SK-N-SH (cell line): ENCODE measurements around the gene SCART1. TPM values are rescaled to one million over a fixed set of nuclear protein-coding genes. Genes with fewer than 3 reads are reported as not detected.

Source experiments
- CTCF ChIA-PET: fragments of 300-600, 350-600 bp; formaldehyde crosslinking; extraction: SDS; loops from one replicate; lab custom pipeline; 2021; lab: Yijun Ruan, JAX
- POLR2A ChIA-PET: fragments of 350-600 bp; sonication (Branson Sonifier 250); formaldehyde crosslinking; extraction: SDS; loops from one replicate; lab custom pipeline; 2020; ENCODE audit warnings: antibody characterized with exemption, inconsistent platforms; lab: Yijun Ruan, JAX
- DNase-seq: peaks from one replicate; pipeline ENCODE4 v3.0.0; 2012
- H2AFZ ChIP-seq: fragments of 200-600 bp; sonication (generic); 2 replicates; pipeline ENCODE4 v1.8.1; 2016; ENCODE audit warnings: antibody characterized with exemption, mild to moderate bottlenecking, low read depth
- H3F3A ChIP-seq: fragments of 200-600 bp; sonication (generic); replicated peaks from 2 replicates; pipeline ENCODE3; 2016; ENCODE audit warnings: antibody characterized with exemption, mild to moderate bottlenecking; ENCODE audit not compliant: insufficient read depth
- H3K27ac ChIP-seq, 2 experiments: fragments of 200-500 bp in 1 of 2; fragments of 200-600 bp in 1 of 2; sonication (Bioruptor generic) in 1 of 2; sonication (generic), shearing (Covaris generic) in 1 of 2; 2 replicates each; pipeline versions ENCODE4 v1.5.1 to v1.6.1; 2014 to 2016; ENCODE audit warnings: low read depth in 2 of 2, inconsistent platforms in 1 of 2, low read length in 1 of 2, mild to moderate bottlenecking in 1 of 2, mixed read lengths in 1 of 2
- H3K27me3 ChIP-seq: fragments of 200-600 bp; sonication (generic), shearing (Covaris generic); 2 replicates; pipeline ENCODE4 v1.6.1; 2016; ENCODE audit warnings: mixed run types; ENCODE audit not compliant: insufficient read depth
- H3K36me3 ChIP-seq, 2 experiments: fragments of 200-500 bp in 1 of 2; fragments of 200-600 bp in 1 of 2; sonication (Bioruptor generic) in 1 of 2; sonication (generic) in 1 of 2; replicated peaks in 1 of 2; 2 replicates each; pipeline versions ENCODE3 to v1.5.1; 2014 to 2016; ENCODE audit warnings: low read length in 1 of 2, mild to moderate bottlenecking in 1 of 2; ENCODE audit not compliant: insufficient read depth in 2 of 2, control insufficient read depth in 1 of 2
- H3K4me1 ChIP-seq, 2 experiments: fragments of 200-500 bp in 1 of 2; fragments of 200-600 bp in 1 of 2; sonication (Bioruptor generic) in 1 of 2; sonication (generic), shearing (Covaris generic) in 1 of 2; 2 replicates each; pipeline versions ENCODE4 v1.5.1 to v1.6.1; 2014 to 2016; ENCODE audit warnings: low read depth in 1 of 2, low read length in 1 of 2, mixed run types in 1 of 2; ENCODE audit not compliant: insufficient read depth in 2 of 2, control insufficient read depth in 1 of 2
- H3K4me2 ChIP-seq: fragments of 200-600 bp; sonication (generic), shearing (Covaris generic); 2 replicates; pipeline ENCODE4 v1.6.1; 2017; ENCODE audit warnings: mixed run types
- H3K4me3 ChIP-seq, 2 experiments: fragments of 200-500 bp in 1 of 2; fragments of 200-600 bp in 1 of 2; sonication (Bioruptor generic) in 1 of 2; sonication (generic), shearing (Covaris generic) in 1 of 2; 2 replicates each; pipeline versions ENCODE4 v1.5.1 to v1.8.1; 2014 to 2016; ENCODE audit warnings: low read depth in 2 of 2, inconsistent platforms in 1 of 2, low read length in 1 of 2, mild to moderate bottlenecking in 1 of 2, mixed read lengths in 1 of 2, moderate library complexity in 1 of 2
- H3K79me2 ChIP-seq: fragments of 200-600 bp; sonication (generic); 2 replicates; pipeline ENCODE4 v1.8.1; 2017; ENCODE audit warnings: mild to moderate bottlenecking; ENCODE audit not compliant: insufficient read depth
- H3K9ac ChIP-seq: fragments of 200-600 bp; sonication (generic); 2 replicates; pipeline ENCODE4 v1.6.1; 2017; ENCODE audit warnings: mixed run types
- H3K9me2 ChIP-seq: fragments of 200-600 bp; sonication (generic); 2 replicates; pipeline ENCODE4 v1.6.1; 2017; ENCODE audit warnings: mixed run types
- H3K9me3 ChIP-seq: fragments of 200-600 bp; sonication (generic); 2 replicates; pipeline ENCODE4 v1.6.1; 2017; ENCODE audit warnings: mixed run types, mild to moderate bottlenecking, moderate library complexity
- H4K20me1 ChIP-seq: fragments of 200-600 bp; sonication (generic); 2 replicates; pipeline ENCODE4 v1.6.1; 2017; ENCODE audit warnings: mild to moderate bottlenecking, mixed run types; ENCODE audit not compliant: insufficient read depth
- CHD2 ChIP-seq: fragments of 150-350 bp; IDR thresholded peaks from 2 replicates; pipeline ENCODE4 v1.6.1; 2018; ENCODE audit warnings: low read length; ENCODE audit not compliant: partially characterized antibody
- ELF1 ChIP-seq: IDR thresholded peaks from 2 replicates; pipeline ENCODE4 v1.4.0; 2012
- EZH2phosphoT487 ChIP-seq: fragments of 200-600 bp; sonication (generic); IDR thresholded peaks from 2 replicates; pipeline ENCODE4 v1.6.1; 2017; ENCODE audit warnings: low read depth, mixed run types, mild to moderate bottlenecking, antibody characterized with exemption, moderate library complexity, borderline replicate concordance
- FOSL2 ChIP-seq: IDR thresholded peaks from 2 replicates; pipeline ENCODE4 v1.4.0; 2012; ENCODE audit warnings: low read depth, mild to moderate bottlenecking, moderate library complexity, borderline replicate concordance
- GABPA ChIP-seq: IDR thresholded peaks from 2 replicates; pipeline ENCODE4 v1.4.0; 2012; ENCODE audit warnings: low read depth, mild to moderate bottlenecking
- GATA2 ChIP-seq: sonication (generic); formaldehyde crosslinking; IDR thresholded peaks from 2 replicates; pipeline ENCODE4 v1.5.0; 2020; ENCODE audit warnings: mild to moderate bottlenecking, missing genetic modification reagents
- JUND ChIP-seq: IDR thresholded peaks from 2 replicates; pipeline ENCODE4 v1.4.0; 2012
- MXI1 ChIP-seq: IDR thresholded peaks from 2 replicates; pipeline ENCODE4 v1.6.1; 2012; ENCODE audit warnings: mild to moderate bottlenecking, low read depth, low read length, improper control_type of control experiment
- POLR2AphosphoS5 ChIP-seq: IDR thresholded peaks from 2 replicates; pipeline ENCODE4 v1.6.1; 2012; ENCODE audit warnings: low read depth, low read length
- TCF12 ChIP-seq: IDR thresholded peaks from 2 replicates; pipeline ENCODE4 v1.4.0; 2012
- WGBS: methylation state at CpG from one replicate; pipeline ENCODE4 v1.1.6; 2017; ENCODE audit warnings: low lambda C conversion rate; 5-methylcytosine and 5-hydroxymethylcytosine counted together
- polyA plus RNA-seq, 3 experiments: library from polyadenylated mRNA; depleted of rRNA; stranded (reverse); fragments of >200 nt; gene quantifications; 2 replicates each; pipeline ENCODE4 v1.2.3, GENCODE V29; 2012
- TF ChIP-seq, protein P1 (sequence below): IDR thresholded peaks from 2 replicates; pipeline ENCODE4 v1.4.0; 2012; ENCODE audit warnings: low read depth, borderline replicate concordance
- TF ChIP-seq, protein P2 (sequence below): fragments of 150-350 bp; IDR thresholded peaks from 2 replicates; pipeline ENCODE4 v1.6.1; 2016; ENCODE audit warnings: mild to moderate bottlenecking, low read depth, low read length
- TF ChIP-seq, protein P3 (sequence below): fragments of 150-350 bp; IDR thresholded peaks from 2 replicates; pipeline ENCODE4 v1.6.1; 2017; ENCODE audit warnings: antibody characterized with exemption, low read length, low read depth, borderline replicate concordance
- TF ChIP-seq, protein P4 (sequence below): IDR thresholded peaks from 2 replicates; pipeline ENCODE4; 2012
- TF ChIP-seq, protein P5 (sequence below): IDR thresholded peaks from 2 replicates; pipeline ENCODE4 v1.4.0; 2012; ENCODE audit warnings: low read depth, borderline replicate concordance
- TF ChIP-seq, protein P6 (sequence below): IDR thresholded peaks from 2 replicates; pipeline ENCODE4 v1.6.1; 2012; ENCODE audit warnings: mild to moderate bottlenecking, low read depth, low read length, moderate library complexity

Gene SCART1
- polyA plus RNA-seq, 1 of the 3 experiments (the other 2 are of a cell fraction) = 2.1 TPM

DNA sequence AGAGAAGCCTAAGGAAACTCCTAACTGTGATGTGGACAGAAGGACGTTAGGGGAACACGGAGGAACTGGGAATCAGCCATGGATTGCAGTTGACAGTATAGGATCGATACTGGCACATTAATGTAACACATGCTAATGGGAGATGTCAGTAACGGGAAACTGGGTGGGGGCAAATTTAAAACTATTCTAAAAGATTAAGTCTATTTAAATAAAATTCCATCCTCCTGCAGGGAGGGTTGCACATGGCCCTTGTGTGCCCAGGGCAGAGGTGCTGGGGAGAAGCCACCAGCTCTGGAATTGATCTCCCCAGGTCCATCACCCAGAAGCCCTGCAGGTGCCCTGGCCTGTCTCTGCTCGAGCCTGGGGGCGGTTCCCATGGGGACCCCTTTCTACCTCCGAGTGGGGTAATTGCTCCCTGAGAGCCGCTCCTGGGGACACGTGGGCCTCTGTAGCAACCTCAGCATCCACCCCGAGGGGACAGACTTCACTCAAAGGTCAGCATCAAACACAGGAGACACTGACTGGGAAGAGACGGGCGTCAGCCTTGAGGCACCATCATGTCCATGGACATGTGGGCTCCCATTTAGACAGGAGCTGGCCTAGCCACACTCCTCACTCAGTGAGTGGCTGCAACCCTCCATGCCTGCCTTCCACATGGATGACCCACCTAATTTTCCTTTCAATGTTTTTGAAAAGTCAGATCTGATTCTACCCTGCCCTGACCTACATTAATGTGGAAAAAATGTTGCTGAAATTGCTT, 21.1 kb downstream of the SCART1 start:
- no peak overlapping the region for H3K4me2 ChIP-seq
- H3K4me3 ChIP-seq = no peak overlapping the region
- H3K36me3 ChIP-seq = no peaks in the 10 kb centered on the region
- H3F3A ChIP-seq = no peaks in the 10 kb centered on the region
- no peak for TF ChIP-seq EZH2phosphoT487
- TF ChIP-seq, protein P1, sequence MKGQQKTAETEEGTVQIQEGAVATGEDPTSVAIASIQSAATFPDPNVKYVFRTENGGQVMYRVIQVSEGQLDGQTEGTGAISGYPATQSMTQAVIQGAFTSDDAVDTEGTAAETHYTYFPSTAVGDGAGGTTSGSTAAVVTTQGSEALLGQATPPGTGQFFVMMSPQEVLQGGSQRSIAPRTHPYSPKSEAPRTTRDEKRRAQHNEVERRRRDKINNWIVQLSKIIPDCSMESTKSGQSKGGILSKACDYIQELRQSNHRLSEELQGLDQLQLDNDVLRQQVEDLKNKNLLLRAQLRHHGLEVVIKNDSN = no peak
- no peak for TF ChIP-seq CHD2
- TF ChIP-seq, protein P2, sequence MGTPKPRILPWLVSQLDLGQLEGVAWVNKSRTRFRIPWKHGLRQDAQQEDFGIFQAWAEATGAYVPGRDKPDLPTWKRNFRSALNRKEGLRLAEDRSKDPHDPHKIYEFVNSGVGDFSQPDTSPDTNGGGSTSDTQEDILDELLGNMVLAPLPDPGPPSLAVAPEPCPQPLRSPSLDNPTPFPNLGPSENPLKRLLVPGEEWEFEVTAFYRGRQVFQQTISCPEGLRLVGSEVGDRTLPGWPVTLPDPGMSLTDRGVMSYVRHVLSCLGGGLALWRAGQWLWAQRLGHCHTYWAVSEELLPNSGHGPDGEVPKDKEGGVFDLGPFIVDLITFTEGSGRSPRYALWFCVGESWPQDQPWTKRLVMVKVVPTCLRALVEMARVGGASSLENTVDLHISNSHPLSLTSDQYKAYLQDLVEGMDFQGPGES = no peak
- no peak for TF ChIP-seq GATA2
- TF ChIP-seq, protein P3, sequence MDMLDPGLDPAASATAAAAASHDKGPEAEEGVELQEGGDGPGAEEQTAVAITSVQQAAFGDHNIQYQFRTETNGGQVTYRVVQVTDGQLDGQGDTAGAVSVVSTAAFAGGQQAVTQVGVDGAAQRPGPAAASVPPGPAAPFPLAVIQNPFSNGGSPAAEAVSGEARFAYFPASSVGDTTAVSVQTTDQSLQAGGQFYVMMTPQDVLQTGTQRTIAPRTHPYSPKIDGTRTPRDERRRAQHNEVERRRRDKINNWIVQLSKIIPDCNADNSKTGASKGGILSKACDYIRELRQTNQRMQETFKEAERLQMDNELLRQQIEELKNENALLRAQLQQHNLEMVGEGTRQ = no peak
- TF ChIP-seq POLR2AphosphoS5 = no peak
- TF ChIP-seq MXI1 = no peak
- TF ChIP-seq FOSL2 = no peak
- TF ChIP-seq, protein P4, sequence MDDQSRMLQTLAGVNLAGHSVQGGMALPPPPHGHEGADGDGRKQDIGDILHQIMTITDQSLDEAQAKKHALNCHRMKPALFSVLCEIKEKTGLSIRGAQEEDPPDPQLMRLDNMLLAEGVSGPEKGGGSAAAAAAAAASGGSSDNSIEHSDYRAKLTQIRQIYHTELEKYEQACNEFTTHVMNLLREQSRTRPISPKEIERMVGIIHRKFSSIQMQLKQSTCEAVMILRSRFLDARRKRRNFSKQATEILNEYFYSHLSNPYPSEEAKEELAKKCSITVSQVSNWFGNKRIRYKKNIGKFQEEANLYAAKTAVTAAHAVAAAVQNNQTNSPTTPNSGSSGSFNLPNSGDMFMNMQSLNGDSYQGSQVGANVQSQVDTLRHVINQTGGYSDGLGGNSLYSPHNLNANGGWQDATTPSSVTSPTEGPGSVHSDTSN = no peak
- no peak for TF ChIP-seq GABPA
- TF ChIP-seq, all 33 proteins: peak for 0
- Histone ChIP-seq H3K79me2 (no peaks in the 10 kb centered on the region), H3K9me3 (no peaks in the 10 kb centered on the region), H3K9me2 (no peaks in the 10 kb centered on the region), H4K20me1 (no peaks in the 10 kb centered on the region), H3K4me1 (no peaks in the 10 kb centered on the region), H3K27me3 (peaks cover 9% of the 10 kb centered on the region; the same call in 1 of the 2 replicates), H3K27ac (no peak overlapping the region), H2AFZ (no peak overlapping the region), H3K9ac (no peak overlapping the region)
- DNase-seq = peak; percentile 11
- POLR2A ChIA-PET = no interaction called here
- CTCF ChIA-PET = no interaction called here
- 20% methylated on average over 11 of the region's 12 CpGs for WGBS

DNA sequence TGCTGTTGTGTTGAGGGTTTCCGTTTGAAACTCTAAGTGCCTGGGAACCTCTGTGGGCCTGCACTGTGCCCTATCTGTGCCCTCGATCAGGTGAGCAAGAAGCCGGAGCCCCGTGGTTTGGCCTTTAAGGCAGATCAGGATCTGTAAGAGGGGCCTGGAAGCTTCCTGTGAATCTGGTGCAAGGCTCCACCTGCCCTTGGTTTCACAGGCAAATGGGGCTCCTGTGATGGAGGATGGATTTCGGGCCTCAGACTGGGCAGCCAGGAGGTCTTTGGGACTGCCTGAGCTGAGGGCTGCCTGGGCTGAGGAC, 21.6 kb downstream of the SCART1 start:
- Histone ChIP-seq H3K9me3 (no peaks in the 10 kb centered on the region), H3K4me1 (no peaks in the 10 kb centered on the region), H3K27ac (no peak overlapping the region), H3K4me3 (no peak overlapping the region), H3K27me3 (peaks cover 9% of the 10 kb centered on the region; the same call in 1 of the 2 replicates), H2AFZ (no peak overlapping the region), H3F3A (no peaks in the 10 kb centered on the region), H3K9me2 (no peaks in the 10 kb centered on the region), H3K79me2 (no peaks in the 10 kb centered on the region), H3K9ac (no peak overlapping the region), H4K20me1 (no peaks in the 10 kb centered on the region), H3K36me3 (no peaks in the 10 kb centered on the region), H3K4me2 (no peak overlapping the region)
- DNase-seq = peak; percentile 8
- CTCF ChIA-PET = no interaction called here
- 27% methylated on average over 5 of the region's 5 CpGs for WGBS
- POLR2A ChIA-PET = no interaction called here
- TF ChIP-seq, protein P5, sequence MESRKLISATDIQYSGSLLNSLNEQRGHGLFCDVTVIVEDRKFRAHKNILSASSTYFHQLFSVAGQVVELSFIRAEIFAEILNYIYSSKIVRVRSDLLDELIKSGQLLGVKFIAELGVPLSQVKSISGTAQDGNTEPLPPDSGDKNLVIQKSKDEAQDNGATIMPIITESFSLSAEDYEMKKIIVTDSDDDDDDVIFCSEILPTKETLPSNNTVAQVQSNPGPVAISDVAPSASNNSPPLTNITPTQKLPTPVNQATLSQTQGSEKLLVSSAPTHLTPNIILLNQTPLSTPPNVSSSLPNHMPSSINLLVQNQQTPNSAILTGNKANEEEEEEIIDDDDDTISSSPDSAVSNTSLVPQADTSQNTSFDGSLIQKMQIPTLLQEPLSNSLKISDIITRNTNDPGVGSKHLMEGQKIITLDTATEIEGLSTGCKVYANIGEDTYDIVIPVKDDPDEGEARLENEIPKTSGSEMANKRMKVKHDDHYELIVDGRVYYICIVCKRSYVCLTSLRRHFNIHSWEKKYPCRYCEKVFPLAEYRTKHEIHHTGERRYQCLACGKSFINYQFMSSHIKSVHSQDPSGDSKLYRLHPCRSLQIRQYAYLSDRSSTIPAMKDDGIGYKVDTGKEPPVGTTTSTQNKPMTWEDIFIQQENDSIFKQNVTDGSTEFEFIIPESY = no peak
- TF ChIP-seq, protein P1 = no peak
- no peak for TF ChIP-seq GATA2
- no peak for TF ChIP-seq GABPA
- no peak for TF ChIP-seq ELF1
- TF ChIP-seq TCF12 = no peak
- no peak for TF ChIP-seq POLR2AphosphoS5
- TF ChIP-seq, protein P6, sequence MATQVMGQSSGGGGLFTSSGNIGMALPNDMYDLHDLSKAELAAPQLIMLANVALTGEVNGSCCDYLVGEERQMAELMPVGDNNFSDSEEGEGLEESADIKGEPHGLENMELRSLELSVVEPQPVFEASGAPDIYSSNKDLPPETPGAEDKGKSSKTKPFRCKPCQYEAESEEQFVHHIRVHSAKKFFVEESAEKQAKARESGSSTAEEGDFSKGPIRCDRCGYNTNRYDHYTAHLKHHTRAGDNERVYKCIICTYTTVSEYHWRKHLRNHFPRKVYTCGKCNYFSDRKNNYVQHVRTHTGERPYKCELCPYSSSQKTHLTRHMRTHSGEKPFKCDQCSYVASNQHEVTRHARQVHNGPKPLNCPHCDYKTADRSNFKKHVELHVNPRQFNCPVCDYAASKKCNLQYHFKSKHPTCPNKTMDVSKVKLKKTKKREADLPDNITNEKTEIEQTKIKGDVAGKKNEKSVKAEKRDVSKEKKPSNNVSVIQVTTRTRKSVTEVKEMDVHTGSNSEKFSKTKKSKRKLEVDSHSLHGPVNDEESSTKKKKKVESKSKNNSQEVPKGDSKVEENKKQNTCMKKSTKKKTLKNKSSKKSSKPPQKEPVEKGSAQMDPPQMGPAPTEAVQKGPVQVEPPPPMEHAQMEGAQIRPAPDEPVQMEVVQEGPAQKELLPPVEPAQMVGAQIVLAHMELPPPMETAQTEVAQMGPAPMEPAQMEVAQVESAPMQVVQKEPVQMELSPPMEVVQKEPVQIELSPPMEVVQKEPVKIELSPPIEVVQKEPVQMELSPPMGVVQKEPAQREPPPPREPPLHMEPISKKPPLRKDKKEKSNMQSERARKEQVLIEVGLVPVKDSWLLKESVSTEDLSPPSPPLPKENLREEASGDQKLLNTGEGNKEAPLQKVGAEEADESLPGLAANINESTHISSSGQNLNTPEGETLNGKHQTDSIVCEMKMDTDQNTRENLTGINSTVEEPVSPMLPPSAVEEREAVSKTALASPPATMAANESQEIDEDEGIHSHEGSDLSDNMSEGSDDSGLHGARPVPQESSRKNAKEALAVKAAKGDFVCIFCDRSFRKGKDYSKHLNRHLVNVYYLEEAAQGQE = no peak
- no peak for TF ChIP-seq JUND
